Fibroblast of lung (primary cell): ENCODE measurements around the gene TRIM39. TPM values are rescaled to one million over a fixed set of nuclear protein-coding genes. Genes with fewer than 3 reads are reported as not detected.

Experiments
- DNase-seq, 2 donors: peaks; one replicate each; pipeline versions ENCODE4 v3.0.0 to v3.0.0-alpha.2; 2010; ENCODE audit warnings: low read depth in 2 of 2
- H2AFZ ChIP-seq: 2 replicates; pipeline ENCODE4 v1.5.1; 2012; ENCODE audit warnings: low read length, control low read depth, inconsistent platforms
- H3K27ac ChIP-seq: 2 replicates; pipeline ENCODE4 v1.5.1; 2011; ENCODE audit warnings: low read length, control low read depth; ENCODE audit not compliant: insufficient read depth
- H3K27me3 ChIP-seq: 2 replicates; pipeline ENCODE4 v1.5.1; 2011; ENCODE audit warnings: mild to moderate bottlenecking, low read length; ENCODE audit not compliant: control insufficient read depth, insufficient read depth
- H3K36me3 ChIP-seq: 2 replicates; pipeline ENCODE4 v1.5.1; 2011; ENCODE audit warnings: low read length; ENCODE audit not compliant: control insufficient read depth, insufficient read depth
- H3K4me1 ChIP-seq: 2 replicates; pipeline ENCODE4 v1.5.1; 2011; ENCODE audit warnings: low read length; ENCODE audit not compliant: control insufficient read depth, insufficient read depth; ENCODE audit errors: extremely low read depth
- H3K4me2 ChIP-seq: 2 replicates; pipeline ENCODE4 v1.5.1; 2011; ENCODE audit warnings: low read length, control low read depth; ENCODE audit not compliant: insufficient read depth; ENCODE audit errors: extremely low read depth
- H3K4me3 ChIP-seq, 4 experiments: fragments of 200-600 bp in 1 of 4; sonication (generic) in 1 of 4; replicated peaks in 1 of 4; 2 replicates each; pipeline ENCODE4 v1.5.1; 2011 to 2016; ENCODE audit warnings: low read length in 4 of 4, low read depth in 3 of 4, mild to moderate bottlenecking in 3 of 4, control low read depth in 2 of 4, inconsistent platforms in 1 of 4, mixed read lengths in 1 of 4; ENCODE audit not compliant: insufficient read depth in 1 of 4; ENCODE audit errors: control extremely low read depth in 1 of 4
- H3K79me2 ChIP-seq: 2 replicates; pipeline ENCODE4 v1.5.1; 2012; ENCODE audit warnings: mild to moderate bottlenecking, low read length, inconsistent platforms; ENCODE audit not compliant: control insufficient read depth, insufficient read depth
- H3K9ac ChIP-seq: 2 replicates; pipeline ENCODE4 v1.5.1; 2011; ENCODE audit warnings: mild to moderate bottlenecking, low read length, control low read depth; ENCODE audit not compliant: insufficient read depth
- H3K9me3 ChIP-seq: 2 replicates; pipeline ENCODE4 v1.5.1; 2012; ENCODE audit warnings: low read depth, low read length; ENCODE audit not compliant: control insufficient read depth, insufficient read depth
- H4K20me1 ChIP-seq: 2 replicates; pipeline ENCODE4 v1.5.1; 2011; ENCODE audit warnings: low read length; ENCODE audit not compliant: control insufficient read depth, insufficient read depth; ENCODE audit errors: extremely low read depth
- EZH2 ChIP-seq: IDR thresholded peaks from 2 replicates; pipeline ENCODE4 v1.5.1; 2012; ENCODE audit warnings: low read length, control low read depth, mild to moderate bottlenecking; ENCODE audit errors: missing control alignments
- polyA plus RNA-seq, 2 donors: library from polyadenylated mRNA; depleted of rRNA in 1 of 2; stranded (reverse) in 1 of 2; unstranded in 1 of 2; fragments of >200 nt; gene quantifications; 2 replicates each; pipeline ENCODE4 v1.2.1, GENCODE V29; 2011 to 2012; ENCODE audit warnings: missing spikeins in 1 of 2
- total RNA-seq: library from RNA; depleted of rRNA; stranded (reverse); fragments of >200 nt; gene quantifications from 2 replicates; pipeline ENCODE4 v1.2.1, GENCODE V29; 2014
- TF ChIP-seq, protein P1 (sequence below), 2 donors: IDR thresholded peaks in 1 of 2; conservative IDR thresholded peaks in 1 of 2; 1 replicate in 1 of 2; 2 replicates in 1 of 2; pipeline ENCODE4 v1.5.1; 2011 to 2012; ENCODE audit warnings: low read length in 2 of 2, control low read depth in 1 of 2, inconsistent platforms in 1 of 2, low read depth in 1 of 2, mild to moderate bottlenecking in 1 of 2

TRIM39 gene
- total and polyA plus RNA-seq, 2 donors (not counting 1 experiment from before 2014, with no cell fraction given): 7.8 to 11.9 TPM

DNA sequence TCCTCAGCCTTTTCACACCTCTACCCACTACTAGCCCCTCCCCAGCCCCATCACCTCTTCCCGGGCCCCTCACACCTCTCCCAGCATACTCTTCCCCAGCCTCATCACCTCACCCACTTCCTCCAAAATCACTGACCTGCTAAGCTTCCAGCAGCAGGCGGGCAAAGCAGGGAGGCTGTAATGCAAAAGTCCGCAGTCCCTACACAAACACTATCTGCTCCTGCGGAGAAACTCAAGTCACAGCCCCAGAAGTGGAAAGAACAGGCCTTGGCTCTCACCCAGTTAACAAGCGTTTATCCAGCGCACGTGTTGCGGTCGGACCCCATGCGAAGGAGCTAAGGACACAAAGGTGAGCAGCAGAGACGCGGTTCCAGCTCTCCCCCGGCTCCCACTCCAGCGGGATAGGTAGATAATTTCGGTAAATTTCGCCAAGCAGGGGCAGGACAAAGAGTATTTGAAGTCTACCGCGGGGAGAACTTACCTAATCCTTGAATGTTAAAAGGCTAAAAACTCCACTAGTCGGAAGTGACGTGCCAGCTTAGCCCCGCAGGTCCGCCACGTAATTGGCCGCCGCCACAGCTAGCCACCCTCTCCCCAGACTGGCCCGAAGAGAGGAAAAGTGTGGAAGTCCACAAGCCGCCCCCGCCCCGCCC, 728 bp upstream of the TRIM39 start:
- H3K27ac ChIP-seq: peak overlapping the region; percentile 99
- peak overlapping the region; percentile 79 for H2AFZ ChIP-seq
- H3K4me1 ChIP-seq: peaks cover 2% of the 10 kb centered on the region
- peaks cover 1% of the 10 kb centered on the region for H4K20me1 ChIP-seq
- peak in 1 of 2 donors; percentile 86 for DNase-seq
- peaks cover 48% of the 10 kb centered on the region for H3K79me2 ChIP-seq
- H3K9me3 ChIP-seq: no peaks in the 10 kb centered on the region
- peak overlapping the region; percentile 96 for H3K4me2 ChIP-seq
- H3K36me3 ChIP-seq: peaks cover 6% of the 10 kb centered on the region
- H3K27me3 ChIP-seq: no peaks in the 10 kb centered on the region
- H3K4me3 ChIP-seq: peak overlapping the region; percentile 94 to 99 (median 98)
- H3K9ac ChIP-seq: peak overlapping the region; percentile 99
- TF ChIP-seq, protein P1, sequence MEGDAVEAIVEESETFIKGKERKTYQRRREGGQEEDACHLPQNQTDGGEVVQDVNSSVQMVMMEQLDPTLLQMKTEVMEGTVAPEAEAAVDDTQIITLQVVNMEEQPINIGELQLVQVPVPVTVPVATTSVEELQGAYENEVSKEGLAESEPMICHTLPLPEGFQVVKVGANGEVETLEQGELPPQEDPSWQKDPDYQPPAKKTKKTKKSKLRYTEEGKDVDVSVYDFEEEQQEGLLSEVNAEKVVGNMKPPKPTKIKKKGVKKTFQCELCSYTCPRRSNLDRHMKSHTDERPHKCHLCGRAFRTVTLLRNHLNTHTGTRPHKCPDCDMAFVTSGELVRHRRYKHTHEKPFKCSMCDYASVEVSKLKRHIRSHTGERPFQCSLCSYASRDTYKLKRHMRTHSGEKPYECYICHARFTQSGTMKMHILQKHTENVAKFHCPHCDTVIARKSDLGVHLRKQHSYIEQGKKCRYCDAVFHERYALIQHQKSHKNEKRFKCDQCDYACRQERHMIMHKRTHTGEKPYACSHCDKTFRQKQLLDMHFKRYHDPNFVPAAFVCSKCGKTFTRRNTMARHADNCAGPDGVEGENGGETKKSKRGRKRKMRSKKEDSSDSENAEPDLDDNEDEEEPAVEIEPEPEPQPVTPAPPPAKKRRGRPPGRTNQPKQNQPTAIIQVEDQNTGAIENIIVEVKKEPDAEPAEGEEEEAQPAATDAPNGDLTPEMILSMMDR (conservative IDR thresholded peaks at IDR 0.05 in 1 of 2, IDR thresholded peaks at IDR 0.05 in 1 of 2; ENCODE audit: low read depth in 1 of 2, low read length in 2 of 2): no peak
- no peak for TF ChIP-seq EZH2

DNA sequence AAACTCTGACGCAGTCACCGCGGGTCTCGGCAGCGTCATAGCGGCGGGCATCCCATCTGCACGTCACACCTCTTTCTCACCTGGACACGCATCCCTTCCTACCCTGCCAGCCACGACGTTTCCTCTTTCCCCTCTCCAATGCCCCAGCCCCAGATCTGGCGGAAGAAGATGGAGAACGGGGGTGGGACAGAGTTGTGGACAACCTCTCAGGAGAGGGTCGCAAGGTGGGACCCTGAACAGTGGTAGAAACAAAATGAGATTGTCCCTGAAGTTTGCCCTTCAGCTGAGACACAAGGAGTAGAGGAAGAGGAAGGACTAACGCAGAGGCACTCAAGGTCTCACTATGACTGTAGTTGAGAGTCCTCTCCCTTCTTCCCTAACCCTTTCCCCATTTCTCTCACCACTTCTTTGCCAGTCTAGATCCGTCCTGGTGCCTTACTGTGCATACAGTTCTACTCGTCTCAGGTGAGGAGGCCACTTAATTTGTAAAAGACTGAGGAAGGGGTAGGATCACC, 562 bp downstream of the TRIM39 start:
- no peaks in the 10 kb centered on the region for H3K27me3 ChIP-seq
- TF ChIP-seq, protein P1 (conservative IDR thresholded peaks at IDR 0.05 in 1 of 2, IDR thresholded peaks at IDR 0.05 in 1 of 2; ENCODE audit: low read depth in 1 of 2, low read length in 2 of 2): no peak
- no peak for TF ChIP-seq EZH2
- peak overlapping the region; percentile 99 for H3K27ac ChIP-seq
- no peaks in the 10 kb centered on the region for H4K20me1 ChIP-seq
- H3K4me3 ChIP-seq: peak overlapping the region; percentile 92 to 99 (median 98)
- peaks cover 2% of the 10 kb centered on the region for H3K4me1 ChIP-seq
- peak in 1 of 2 donors; percentile 0 for DNase-seq
- peaks cover 35% of the 10 kb centered on the region for H3K79me2 ChIP-seq
- H3K4me2 ChIP-seq: peak overlapping the region; percentile 86
- H3K9ac ChIP-seq: peak overlapping the region; percentile 99
- H3K9me3 ChIP-seq: no peaks in the 10 kb centered on the region
- peak overlapping the region; percentile 92 for H2AFZ ChIP-seq
- H3K36me3 ChIP-seq: peaks cover 5% of the 10 kb centered on the region

DNA sequence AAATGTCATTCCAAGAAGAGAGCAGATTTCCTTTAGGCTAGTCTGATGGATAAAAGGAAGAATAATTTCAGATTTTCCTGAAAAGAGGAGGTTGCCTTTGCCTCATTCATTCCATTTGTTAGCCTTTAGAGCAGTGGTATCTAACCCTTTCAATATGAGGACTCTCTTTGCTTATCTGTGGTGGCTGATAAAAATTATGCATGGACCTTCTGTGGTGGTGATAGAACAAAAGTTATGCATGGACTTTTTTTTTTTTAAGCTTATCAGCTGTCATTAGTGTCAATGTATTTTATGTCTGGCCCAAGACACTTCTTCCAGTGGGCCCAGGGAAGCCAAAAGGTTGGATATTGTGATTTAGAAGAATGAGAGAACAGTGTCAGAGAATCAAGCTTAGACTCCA, 1.7 kb downstream of the TRIM39 start:
- no peaks in the 10 kb centered on the region for H4K20me1 ChIP-seq

More for the DNA sequence above, 1.7 kb downstream of the TRIM39 start:
- H3K4me2 ChIP-seq: no peak overlapping the region
- no peaks in the 10 kb centered on the region for H3K9me3 ChIP-seq
- TF ChIP-seq, protein P1 (conservative IDR thresholded peaks at IDR 0.05 in 1 of 2, IDR thresholded peaks at IDR 0.05 in 1 of 2; ENCODE audit: low read depth in 1 of 2, low read length in 2 of 2): no peak
- no peak for TF ChIP-seq EZH2
- no peaks in the 10 kb centered on the region for H3K27me3 ChIP-seq
- no peak overlapping the region for H3K4me3 ChIP-seq
- no peak overlapping the region for H3K27ac ChIP-seq
- DNase-seq: no peak
- H3K36me3 ChIP-seq: peaks cover 5% of the 10 kb centered on the region
- H3K4me1 ChIP-seq: no peaks in the 10 kb centered on the region
- H3K9ac ChIP-seq: no peak overlapping the region
- peaks cover 26% of the 10 kb centered on the region for H3K79me2 ChIP-seq
- H2AFZ ChIP-seq: no peak overlapping the region
